Measurements from ENCODE around the gene KCNMA1.

The KCNMA1 gene

DNA sequence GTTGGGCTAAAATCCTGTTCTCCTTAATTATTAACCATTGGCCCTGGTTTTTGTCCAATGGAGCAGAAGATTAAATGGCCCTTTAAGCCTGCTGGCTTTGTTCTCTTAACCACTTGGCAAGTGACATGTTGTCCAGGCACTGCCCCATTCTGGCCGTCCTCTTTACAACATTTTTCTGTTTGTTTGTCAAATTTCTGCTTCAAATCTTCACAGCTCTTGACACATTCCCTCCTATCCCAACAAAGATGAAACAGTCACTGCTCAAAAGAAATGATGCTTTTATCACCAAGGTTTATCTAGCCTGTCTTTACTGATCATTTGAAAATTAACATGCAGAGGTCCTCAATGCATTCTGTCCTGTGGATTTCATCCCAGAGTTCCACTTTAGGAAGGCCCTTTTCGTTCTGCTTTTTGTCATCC, 700.4 kb downstream of the KCNMA1 start:
- no peak for DNase-seq (ENCODE audit: low read depth)

DNA sequence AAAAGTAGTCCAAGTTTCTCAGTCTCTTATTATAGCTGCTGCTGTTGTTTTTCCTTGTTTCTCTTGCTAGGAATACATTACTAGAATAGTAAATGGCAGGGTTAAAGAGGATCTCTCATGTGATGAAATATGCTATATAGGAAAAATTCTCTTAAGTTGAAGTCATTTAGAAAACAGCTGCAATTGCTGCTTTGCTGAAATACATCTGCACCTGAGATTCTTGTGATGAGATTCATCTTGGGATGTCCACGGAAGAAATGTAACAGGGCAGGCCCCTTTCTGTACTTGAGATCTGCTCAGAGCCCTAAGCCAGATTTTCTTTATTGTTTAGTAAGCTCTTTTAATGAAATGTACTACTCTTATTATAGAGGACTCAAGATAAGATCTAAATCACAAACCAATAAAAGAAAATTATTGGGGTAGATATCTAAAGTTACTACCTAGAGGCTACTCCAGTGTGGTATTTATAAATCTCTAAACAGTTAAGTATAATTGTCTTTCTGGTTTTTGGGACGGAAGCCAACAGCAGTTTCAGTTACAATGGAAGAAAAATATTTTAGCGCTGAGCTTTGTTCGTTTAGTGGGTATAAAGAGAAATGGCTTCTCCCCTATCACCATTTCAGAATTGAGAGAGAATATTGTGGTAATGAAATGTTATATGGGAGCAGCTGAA, 701.5 kb downstream of the KCNMA1 start:
- no peak for DNase-seq (ENCODE audit: low read depth)

DNA sequence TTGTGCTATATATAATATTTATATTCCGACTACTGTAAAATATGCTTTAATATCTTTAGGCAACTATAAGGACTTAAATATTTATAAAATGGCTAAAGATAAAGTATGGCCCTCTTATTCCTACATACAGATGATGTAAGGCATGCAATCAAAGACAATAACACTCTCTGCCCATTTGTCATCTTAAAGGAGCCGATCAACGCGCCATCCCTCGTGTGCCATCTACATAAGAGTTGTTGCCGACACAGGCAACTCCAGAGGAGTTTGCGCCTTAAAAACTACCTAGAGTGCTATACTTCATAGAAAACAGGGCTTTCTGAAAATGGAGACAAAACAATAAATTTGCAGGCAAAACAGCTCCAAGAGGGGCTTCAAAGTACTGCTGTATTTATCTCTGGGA, 709.0 kb downstream of the KCNMA1 start:
- DNase-seq (ENCODE audit: low read depth): no peak

DNA sequence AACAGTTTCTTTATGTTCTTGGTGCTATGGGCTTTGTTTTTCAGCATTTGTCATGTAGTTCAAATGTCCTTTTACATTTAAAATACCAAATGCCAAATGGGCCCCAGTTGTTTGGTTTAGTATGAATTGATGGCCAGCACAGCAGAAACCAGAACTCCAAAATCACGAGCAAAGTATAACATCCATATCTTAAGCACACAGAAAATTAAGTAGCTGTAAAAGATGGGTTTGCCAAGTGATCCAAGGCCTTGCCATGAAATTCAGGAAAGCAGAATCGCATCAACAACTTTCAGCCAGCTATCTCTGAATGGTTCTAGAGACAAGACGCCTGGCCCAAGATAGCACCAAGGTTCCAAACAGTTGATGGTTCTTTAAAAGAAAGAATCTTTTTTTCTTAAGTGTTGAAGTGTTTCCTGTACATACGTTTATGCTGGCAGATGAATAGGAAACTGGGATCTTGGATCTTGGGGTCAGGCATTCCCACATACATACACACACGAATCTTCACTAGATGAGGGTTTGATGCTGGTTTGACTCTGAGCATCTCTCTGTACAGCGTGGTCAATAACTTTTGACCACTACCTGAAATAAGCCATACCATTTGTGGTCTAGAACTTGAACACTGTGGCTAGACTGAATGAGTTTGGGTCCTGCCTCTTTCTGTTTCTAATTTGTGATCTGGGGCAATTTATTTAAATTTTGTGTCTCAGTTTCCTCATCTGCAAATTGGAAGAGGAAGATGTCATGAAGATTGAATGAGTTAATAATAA, 711.8 kb downstream of the KCNMA1 start:
- no peak for DNase-seq (ENCODE audit: low read depth)

DNA sequence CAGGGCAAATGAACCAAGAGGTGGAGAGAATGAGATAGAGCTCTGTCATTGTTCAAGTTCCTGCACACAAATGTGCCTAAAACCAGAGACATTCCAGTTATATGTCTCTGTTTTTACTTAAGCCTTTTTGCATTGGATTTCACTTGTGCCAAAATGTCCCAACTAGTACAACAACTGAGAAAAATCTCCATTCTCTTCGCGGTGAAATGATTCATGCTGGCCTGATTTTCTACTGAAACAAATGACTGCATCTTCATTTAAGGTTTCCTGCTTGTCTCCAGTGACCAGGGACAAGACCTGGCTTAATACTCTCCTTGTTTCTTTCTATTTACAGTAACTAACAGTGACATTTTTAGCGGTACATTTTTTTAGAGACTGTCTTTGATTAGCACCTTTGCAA, 714.9 kb downstream of the KCNMA1 start:
- no peak for DNase-seq (ENCODE audit: low read depth)

DNA sequence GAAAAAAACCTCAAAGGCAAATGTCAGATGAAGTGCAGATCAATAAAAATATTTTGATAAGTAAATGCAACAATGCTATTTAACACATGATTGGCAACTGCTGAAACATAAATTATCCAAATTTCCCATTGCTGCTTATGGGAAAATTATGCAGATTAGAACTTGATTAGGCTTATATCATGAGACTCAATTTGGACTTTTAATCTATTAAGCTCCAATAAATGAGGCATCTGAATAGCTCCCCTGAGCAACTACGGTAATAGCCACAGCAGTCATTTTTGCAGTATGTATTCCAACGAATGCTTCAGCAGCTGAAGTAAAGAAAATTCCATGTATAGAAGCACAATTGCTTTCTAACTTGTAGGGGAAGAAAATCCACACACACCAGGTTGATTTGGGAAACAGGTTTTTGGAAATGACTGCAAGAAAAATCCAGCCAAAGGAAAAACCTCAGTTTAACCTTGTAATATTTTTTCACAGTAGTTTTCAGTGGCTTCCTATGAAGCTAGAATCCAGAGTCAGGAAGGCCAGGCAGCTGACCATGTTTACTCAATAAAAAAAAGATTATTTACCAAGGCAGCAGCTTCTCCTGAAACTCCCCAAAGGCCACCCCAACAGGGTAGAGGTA, 716.1 kb downstream of the KCNMA1 start:
- no peak for DNase-seq (ENCODE audit: low read depth)

DNA sequence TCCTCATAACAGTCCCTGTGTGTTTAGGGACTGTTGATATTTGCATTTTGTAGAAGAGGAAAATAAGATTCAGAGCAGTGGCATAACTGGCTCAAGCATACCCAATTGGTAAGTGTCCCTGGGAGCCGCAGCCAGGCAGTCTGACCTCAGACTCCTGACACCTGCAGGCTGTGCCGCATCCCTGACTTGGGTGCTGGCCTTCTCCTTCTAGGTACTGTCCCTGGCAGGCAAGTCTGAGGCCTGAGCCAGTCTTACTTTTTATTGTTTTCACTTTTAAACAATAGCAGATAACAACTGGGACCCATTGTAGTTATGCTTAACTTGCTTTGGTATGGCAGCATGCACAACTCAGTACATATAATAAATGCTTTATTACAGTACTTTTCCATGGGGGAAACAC, 717.0 kb downstream of the KCNMA1 start:
- no peak for DNase-seq (ENCODE audit: low read depth)

DNA sequence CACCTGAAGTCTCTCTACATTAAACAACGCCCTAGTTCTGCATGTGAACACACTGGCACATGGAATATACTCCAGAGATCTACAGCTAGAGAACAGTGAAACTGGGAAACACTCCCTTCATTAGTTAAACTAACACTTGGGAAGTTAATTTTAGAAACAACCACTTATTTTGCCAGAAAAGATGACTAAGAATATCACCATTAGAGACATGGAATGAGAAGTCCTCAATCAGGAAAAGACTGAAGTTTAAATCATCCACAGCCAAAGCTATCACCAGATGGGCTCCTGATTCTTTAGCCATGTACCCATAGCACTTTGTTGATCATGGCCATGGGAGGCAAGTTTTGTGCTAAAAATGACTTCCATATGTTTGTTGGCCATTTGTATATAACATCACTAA, 719.5 kb downstream of the KCNMA1 start:
- no peak for DNase-seq (ENCODE audit: low read depth)

DNA sequence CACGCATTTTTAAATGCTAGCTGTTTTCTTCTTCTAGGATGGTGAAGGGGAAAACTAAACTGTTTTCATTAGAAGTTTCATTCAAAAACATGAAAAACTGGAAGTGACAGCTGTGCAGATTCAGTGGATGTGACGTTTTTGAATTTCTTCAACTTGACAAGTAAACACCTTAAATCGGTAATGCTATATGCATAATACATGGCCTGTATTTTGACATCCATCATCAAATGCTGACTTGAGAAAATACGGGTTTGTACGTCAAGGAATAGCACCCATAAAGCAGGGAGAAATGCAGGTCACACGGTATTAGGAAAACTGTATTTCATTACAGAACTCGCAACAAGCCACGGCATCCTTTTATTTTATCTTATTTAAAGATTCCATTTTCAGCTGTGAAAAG, 720.5 kb downstream of the KCNMA1 start:
- DNase-seq (ENCODE audit: low read depth): no peak

DNA sequence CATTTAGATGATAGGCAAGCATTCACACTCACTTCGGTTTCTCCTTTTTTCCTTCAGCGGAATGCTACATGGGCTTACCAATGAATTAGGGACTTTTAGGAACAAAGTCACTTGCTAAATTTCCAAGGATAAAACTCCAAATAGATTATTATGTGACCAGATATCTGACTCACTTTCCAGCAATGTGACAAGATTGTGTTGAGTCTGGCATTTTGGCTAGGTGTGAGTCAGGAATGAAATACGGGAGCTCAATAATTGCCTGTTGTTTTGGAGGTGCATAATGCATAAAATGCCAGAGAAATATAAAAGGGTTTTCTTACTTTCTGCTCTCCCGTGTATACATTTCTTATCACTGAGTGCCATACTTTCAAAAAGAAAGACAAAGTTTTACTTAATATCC, 721.1 kb downstream of the KCNMA1 start:
- DNase-seq (ENCODE audit: low read depth): no peak

DNA sequence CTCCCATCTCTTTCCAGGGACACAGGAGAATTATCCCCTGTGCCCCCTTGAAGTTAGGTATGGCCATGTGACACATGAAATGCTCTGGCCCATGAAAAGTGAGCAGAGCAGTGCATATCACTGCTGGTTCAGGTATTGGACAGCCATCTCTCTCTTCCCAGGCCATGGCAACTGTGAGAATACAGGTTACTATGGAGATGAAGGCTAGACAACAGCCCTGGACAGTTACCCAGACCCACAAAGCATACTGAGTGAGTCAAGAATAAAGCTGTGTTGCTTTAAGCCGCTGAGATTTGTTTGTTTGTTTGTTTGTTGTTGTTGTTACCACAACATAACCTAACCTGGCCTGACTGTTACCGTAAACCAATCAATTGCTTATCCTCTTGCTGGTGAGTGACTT, 722.3 kb downstream of the KCNMA1 start:
- no peak for DNase-seq (ENCODE audit: low read depth)

DNA sequence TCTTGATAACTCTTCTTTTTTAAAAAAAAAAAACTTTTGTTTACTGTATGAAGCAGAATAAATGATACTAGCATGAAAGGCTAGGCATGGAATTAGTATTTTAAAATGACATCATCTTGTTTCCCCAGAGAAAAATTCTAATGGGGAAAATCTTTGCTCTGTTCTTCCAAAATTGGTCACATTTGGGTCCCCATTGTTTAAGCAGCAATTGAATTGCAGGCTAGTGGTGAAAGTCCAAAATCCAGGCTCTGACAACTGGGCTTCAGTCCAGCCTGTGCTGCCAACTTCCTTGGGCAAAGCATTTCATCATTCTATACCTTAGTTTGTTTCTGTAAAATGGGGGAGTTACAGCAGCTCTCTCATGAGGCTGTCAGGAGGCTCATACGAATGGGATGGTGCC, 726.4 kb downstream of the KCNMA1 start:
- no peak for DNase-seq (ENCODE audit: low read depth)

DNA sequence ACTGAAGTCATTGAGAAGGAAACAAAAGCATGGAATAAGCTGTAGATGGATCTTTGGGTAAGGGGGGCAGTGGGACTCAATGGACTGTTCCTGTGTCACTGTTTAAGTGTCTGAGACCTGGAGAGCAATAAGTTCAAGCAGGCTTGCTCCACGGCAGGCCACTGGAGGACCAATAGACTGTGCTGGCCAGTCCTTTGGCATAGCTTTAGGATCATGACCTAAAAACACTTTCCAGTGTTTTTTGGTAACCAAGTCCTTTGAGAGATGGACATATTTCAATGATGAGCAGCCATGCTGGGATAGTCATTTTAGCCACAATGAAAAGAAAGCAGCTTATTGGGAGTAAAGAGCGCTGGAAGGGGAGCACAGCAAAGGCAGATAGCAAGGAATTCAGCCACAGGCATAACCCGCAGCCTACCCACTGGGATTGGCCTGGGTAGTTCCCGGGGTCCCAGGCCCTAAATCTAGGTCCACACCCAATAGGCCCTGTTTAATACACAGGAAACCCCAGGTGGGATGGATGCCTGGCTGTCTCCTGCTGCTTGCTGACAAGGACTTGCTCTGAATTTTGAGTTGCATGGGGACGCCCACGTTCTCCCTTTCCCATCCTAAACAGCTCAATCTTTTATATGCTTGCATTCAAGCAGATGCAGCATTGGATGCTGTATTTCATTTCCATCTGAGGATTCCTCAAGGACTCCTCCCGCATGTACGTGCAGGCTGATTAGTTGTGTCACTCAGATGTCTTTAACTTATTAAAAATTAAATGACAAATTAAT, 727.2 kb downstream of the KCNMA1 start:
- no peak for DNase-seq (ENCODE audit: low read depth)

DNA sequence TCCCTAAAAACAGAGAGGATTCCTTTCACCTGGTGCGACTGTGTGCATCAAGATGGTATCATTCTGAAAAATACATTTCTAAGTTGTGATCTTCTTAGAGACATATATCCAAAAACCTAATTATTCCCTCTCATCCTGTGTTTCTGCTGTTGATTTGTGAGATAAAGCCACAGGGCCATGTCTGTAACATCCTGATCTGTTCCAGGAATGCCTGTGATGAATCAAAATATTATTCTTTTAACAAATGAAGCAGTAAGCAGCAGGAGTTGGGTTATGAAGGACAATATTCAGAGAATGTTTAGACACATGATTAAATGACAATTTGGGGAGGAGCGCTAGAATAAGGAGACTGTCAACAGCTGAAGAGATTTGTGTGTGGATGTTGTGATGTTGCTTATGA, 731.4 kb downstream of the KCNMA1 start:
- no peak for DNase-seq (ENCODE audit: low read depth)

DNA sequence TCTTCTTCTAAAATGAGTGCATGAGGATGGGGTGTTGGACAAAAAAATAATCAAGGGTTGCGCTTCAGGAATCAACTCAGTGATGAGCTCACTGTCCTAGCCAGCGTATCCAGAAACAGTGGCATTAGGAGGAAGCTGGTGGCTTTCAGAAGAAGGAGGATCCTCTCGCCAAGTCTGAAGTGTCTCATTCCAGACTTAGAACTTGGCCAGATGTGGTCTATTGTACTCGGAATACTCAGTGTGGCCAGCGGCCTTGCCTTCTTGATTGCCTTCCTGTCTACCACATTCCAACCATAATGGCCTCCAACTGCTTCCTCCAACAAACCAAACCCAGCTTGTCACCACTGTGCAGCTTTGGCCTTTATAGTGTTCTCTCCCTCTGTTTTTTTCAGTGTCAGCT, 732.4 kb downstream of the KCNMA1 start:
- DNase-seq (ENCODE audit: low read depth): no peak

DNA sequence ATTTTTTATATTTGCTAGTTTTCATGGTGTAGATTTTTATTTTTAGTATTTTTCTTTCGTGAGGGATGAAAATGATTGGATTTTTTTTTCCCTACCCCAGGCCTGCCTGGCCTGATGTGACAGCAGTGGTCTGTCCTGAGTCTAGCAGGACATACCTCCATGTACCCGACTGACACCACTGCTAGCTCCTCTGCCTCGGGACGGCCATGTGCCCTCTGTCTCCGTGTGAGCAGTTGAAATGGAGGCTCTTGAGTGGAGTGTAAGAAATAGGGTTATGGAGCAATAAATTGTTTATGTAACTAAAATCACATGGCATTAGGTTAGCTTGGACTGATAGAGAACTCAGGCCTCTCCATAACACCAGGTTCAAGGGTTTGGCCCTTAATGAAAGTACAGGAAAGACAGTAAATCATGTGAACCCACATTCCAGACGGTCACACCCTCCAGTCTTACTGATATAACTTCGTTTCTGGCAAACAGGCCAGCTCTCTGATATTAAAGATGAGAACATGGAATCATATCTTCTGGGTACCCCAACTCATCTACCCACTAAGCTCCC, 734.1 kb downstream of the KCNMA1 start:
- DNase-seq (ENCODE audit: low read depth): no peak

DNA sequence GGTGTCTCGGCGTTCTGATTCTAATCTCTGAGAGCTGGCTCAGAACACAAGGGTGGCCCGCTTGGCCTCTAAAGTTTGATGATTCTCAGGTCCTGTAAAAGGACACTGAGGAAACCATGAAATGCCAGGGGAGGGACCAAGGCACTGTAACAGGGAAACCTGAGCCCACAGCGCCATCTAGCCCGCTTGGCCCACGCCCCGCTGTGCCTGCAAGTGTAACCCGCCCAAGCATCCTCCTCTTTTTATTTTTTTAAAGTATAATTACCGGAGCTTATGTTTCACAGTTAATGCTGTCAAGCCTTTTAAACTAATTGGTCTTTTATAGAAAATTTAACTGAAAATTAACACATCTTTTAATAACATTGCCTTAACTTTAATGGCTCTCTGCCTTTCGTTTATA, 734.7 kb downstream of the KCNMA1 start:
- no peak for DNase-seq (ENCODE audit: low read depth)

DNA sequence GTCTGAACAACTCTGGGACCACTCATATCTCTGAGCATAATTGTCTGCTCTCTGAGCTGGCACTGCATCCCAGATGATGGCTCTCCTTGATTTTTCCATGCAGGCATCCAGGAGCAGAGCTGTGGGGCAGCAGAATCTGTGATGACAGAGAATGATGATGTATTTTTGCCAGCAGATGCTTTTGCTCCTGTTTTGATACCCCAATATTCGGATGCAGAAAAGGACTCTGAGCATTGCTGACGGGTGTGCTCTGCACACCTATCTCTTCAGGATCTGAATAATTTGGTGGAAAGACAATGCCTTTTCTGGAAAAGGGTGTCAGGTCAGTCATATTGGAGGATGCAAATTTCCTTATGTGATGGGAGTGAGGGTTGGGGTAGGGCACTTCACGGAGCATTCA, 735.9 kb downstream of the KCNMA1 start:
- DNase-seq (ENCODE audit: low read depth): no peak

DNA sequence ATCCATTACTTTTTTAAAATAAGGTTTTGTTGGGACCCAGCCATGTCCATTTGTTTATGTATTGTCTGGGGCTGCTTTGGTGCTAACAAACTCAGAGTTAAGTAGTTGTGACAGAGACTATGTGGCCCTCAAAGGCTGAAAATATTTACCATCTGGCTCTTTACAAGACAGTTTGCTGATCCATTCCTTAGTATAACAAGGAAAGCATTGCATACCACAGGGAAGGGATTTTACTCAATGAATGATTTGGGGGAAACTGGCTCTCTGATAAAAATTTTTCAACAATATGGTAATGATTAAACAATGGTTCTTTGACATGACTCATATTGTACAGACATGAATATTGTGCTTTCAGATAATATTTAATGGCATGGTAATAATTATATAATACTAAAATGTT, 738.1 kb downstream of the KCNMA1 start:
- no peak for DNase-seq (ENCODE audit: low read depth)

DNA sequence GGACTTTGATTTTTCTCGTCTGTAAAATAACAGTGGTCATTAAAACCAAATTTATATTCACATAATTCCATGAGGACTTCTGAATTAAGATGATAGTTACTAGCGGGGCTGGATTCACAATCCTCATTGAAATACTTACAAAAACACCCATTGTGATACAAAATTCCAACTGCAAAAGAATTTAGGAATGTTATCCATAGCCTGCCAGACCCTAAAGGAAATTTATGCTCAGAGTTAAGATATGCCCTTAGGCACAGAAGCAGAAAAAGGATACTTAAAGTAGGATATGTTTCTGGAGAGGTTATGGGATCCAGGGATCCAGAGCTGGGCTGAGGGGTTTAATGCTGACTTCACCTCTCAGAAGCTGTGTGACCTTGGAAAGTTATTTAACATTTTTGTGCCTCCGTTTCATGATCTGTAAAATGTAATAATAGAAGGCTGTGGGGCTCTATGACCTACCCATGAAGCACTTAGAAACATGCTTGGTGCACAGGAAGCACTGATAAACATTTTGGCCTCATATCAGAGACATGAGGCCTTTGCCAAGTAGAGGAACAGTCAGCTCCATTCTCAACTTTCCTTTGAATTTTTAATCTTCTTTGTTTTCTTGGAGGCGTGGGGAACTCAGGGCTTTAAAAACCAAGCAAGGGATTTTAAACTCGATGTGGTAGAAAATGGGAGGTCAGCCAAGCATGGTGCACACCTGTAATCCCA, 744.7 kb downstream of the KCNMA1 start:
- DNase-seq (ENCODE audit: low read depth): no peak

DNA sequence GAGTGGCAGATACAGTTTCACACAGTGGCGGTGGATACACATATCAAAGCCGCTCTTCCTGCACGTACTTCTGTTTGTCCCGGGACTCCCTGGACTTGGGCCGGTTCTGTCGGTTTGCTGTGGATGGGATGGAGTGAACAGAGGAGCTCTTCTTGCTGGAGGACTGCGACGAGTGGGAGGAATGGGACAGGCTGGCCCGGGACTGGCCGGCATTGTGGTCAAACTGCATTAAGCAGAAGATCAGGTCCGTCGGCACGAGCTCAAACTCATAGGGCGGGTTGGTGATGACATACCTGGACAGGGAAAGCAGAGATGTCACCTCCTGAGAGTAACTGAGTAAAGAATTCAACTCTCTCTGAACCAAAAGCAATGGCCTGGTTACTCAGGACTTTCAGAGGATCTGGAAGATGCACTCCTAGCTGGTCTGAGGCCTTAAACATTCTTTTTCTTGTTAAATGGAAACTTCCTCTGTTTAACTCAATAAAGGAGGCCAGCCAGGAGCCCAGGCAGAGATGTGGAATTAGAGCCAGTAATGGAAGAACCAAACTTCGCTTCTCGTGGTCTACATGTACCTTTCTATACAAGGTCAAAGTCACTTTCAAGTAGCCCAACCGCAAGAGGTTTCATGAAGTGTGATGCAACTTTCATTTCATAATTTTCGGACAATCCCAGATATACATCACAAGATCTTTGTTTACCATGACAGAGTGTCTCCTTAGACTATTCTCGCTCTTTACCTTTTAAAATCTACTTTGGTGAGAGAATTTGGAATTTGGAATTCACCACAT, 750.2 kb downstream of the KCNMA1 start:
- no peak for DNase-seq (ENCODE audit: low read depth)

All from activated T-helper 9 cell treated with anti-CD3 and anti-CD28 coated beads, Interleukin-2, amount 50 U/mL, for 16 hours (primary cell).